ENCODE results near the gene CCDC80.

CCDC80 gene, protein sequence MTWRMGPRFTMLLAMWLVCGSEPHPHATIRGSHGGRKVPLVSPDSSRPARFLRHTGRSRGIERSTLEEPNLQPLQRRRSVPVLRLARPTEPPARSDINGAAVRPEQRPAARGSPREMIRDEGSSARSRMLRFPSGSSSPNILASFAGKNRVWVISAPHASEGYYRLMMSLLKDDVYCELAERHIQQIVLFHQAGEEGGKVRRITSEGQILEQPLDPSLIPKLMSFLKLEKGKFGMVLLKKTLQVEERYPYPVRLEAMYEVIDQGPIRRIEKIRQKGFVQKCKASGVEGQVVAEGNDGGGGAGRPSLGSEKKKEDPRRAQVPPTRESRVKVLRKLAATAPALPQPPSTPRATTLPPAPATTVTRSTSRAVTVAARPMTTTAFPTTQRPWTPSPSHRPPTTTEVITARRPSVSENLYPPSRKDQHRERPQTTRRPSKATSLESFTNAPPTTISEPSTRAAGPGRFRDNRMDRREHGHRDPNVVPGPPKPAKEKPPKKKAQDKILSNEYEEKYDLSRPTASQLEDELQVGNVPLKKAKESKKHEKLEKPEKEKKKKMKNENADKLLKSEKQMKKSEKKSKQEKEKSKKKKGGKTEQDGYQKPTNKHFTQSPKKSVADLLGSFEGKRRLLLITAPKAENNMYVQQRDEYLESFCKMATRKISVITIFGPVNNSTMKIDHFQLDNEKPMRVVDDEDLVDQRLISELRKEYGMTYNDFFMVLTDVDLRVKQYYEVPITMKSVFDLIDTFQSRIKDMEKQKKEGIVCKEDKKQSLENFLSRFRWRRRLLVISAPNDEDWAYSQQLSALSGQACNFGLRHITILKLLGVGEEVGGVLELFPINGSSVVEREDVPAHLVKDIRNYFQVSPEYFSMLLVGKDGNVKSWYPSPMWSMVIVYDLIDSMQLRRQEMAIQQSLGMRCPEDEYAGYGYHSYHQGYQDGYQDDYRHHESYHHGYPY

GRCh38 chr3:112640930-112641801 lies at the start of gene CCDC80:
Gene CCDC80, minus strand, starts transcription at chr3:112641143. Its CDS starts 1,238 bp downstream, at chr3:112639905.
- DNase-seq: peak; percentile 41

DNA sequence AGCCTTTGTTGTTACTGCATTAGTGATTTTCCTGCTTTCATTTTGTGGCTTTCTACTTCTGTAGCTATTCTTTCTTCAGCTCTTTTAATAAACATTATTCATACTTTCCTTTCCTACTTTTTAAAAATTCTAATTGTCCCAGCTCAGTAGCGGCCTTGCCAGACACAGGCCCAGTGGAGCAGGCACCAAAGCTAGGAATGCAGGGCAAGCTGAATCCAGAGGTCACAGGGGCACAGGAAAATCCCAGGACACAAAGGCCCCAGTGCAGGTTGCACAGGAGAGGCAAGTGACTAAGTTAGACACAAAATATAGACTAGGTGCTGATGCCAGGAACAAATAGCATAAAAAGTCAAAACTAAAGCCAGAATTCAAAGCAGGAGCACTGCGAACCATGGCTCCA lies 49.0 kb upstream of the CCDC80 start:
- DNase-seq: no peak

DNA sequence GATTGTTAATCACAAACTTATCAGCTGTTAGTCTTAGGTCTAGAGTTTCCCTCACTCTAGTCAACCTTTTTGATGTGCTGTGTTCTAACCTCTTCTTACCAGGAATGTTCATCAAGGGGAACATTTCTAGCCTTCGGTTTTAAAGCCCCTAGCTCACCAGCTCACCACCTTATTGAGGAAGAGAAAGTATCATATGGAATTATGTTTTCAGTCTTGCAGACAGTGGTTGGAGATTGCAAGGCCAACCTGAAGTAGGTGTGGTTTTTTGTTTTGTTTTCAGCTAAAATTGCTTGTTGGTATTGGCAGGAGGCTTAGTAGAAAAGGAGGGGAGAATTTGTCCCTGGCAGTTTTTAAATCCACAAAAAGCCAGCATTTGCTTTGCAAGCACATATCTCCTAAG lies 48.4 kb upstream of the CCDC80 start:
- DNase-seq: peak; percentile 36

- DNase-seq: no peak
Observed at GRCh38 chr3:112688819-112689218, 47.9 kb upstream of the CCDC80 start.

- DNase-seq: no peak
Observed at GRCh38 chr3:112688085-112688769, 47.3 kb upstream of the CCDC80 start.

DNA sequence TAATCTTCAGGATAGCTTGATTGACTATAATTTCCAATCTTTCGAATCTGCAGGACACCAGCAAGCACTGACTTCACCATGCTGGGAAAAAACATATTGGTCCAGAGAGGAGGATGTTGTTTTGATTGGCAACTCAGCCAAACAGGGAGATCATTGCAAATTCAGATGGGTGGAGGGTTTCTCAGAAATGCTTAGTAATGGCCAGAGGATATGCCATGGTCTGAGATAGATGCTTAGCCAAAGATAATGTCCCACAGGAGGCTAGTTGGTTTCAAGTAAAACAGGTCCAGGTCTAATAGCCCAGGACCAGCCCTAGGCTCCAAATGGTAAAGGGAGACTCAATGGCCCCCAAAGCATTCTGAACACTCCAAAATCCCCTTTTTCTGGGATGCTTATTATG lies 46.7 kb upstream of the CCDC80 start:
- no peak for DNase-seq

- no peak for DNase-seq
Observed at GRCh38 chr3:112687211-112687610, 46.3 kb upstream of the CCDC80 start.

DNA sequence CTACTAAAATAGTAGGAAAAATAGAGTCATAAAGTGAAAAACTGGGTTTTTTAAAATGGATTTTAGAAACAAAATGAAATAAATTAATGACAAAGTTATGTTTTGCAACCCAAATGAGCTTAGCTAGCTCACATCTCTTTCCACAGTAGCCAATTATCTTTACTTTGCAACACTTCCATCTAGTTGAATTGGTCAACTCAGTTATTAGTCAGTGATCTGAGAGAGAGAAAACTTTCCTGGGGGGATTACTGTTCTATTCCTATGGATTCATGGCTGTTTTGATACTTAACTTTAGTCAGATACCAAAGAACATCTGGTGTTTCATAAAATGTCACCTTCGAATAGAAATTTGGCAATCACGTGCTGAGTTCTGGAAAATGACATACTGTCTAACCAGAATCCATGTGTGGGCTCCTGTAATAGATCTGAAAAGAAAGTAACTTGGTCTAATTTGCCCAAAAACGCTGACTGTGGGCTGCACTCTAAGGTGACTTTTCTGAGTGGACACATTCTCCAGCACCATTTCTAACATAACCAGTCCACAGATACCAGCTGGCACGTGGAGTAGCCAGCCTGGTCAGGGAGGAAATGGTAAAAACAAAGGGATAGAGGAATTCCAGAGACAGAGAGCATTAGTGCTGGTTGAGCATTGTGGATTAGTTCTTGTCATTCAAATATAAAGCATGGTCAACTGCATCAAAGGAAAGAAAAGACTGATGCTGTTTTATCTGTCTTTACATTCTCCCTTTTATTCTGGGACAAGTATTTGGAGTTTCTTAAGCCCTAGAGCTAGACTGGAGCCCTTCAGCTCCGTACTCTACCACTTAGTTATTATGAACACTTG lies 45.2 kb upstream of the CCDC80 start:
- DNase-seq: no peak

GRCh38 chr3:112685420-112685819 lies 44.5 kb upstream of the CCDC80 start:
- no peak for DNase-seq

- DNase-seq: no peak
Observed at GRCh38 chr3:112682361-112682760, 41.4 kb upstream of the CCDC80 start.

- DNase-seq: peak; percentile 27
Observed at GRCh38 chr3:112681822-112682325, 40.9 kb upstream of the CCDC80 start.

DNA sequence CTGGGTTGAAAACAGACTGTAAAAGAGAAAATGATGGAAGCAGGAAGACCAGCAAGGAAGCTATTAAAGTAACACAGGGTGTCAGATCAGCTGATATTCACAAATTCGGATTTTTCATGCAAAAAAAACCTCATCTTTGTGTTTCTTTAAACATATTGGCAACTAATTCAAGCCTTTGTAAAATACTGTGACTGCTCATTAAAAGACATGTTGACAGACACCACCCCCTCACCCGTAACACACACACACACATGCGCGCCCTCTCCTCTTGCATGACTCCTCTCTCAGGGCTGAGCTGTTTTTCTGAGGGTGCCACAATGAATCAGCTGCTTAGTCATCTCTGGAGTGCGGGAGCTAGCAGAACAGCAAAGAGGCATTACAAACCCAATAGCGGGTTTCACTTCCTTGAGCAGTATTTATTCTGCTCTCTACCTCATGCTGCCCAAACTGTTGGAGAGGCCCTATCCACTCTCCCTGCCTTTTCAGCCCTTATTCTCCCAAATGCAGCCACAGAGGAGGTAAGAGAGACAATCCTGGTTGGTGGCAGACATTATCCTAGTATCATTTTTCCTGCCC lies 35.8 kb upstream of the CCDC80 start:
- DNase-seq: peak; percentile 99

DNA sequence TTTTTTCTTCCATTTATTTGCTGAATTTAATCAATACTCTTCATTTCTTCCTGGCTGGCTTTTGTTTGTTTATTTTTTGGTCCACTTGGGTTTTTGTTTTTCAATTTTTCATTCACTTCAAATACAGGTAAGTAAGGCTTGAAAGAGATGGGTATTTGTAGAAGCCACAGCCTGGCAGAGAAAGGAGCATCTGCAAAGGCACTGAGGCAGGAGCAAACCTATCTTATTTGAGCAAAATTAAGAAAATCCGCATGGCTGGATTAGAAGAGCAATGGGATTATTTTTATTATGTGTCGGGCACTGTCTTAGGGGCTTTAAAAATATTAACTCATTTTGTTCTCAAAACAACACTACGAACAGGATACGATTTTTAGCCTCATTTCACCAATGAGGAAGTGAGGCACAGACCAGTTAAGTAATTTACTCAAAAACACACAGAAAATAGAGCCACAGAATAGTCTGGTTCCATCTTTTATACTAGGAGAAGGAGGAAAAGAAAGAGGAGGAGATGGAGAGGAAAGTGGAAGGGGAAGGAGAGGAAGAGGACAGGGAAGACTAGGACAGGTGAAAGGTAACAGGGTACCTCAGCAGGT lies 35.1 kb upstream of the CCDC80 start:
- DNase-seq: peak; percentile 57

GRCh38 chr3:112675349-112675748 lies 34.4 kb upstream of the CCDC80 start:
- no peak for DNase-seq

GRCh38 chr3:112672716-112673541 lies 32.0 kb upstream of the CCDC80 start:
- DNase-seq: peak; percentile 11

DNA sequence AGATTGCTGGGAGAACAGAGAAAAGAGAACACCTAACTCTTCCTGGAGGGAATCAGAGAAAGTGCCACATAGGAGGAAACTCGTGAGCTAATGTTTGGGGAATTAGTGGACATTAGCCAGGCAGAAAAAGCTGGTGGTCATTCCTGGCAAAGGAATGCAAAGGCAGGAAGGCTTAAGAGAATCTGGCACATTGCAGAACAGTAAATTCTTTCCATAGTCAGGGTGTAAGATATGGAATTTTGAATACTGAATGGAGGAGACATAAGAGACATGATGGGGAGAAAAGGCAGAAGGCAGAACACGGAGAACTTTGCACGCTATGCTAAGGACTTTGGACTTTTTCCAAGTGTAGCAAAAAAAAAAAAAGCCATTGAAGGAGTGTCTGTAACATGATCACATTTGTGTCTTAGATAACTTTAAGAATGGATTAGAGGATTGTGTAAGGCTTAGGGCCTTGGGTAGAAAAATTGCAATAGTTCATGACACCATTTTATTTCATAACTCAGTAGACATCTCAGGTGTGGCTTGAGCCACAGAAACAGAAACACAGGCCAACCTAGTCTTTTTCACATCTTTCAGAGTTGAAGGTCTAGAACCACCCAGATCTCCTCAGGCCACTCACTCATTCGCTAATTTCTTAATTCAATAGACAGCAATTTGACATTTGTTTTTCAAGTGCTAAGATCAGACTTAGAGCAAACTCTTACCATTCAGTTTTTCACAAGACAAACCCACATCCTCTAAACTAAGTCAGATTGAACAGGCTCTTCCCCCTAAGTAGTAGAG lies 31.2 kb upstream of the CCDC80 start:
- peak; percentile 54 for DNase-seq

DNA sequence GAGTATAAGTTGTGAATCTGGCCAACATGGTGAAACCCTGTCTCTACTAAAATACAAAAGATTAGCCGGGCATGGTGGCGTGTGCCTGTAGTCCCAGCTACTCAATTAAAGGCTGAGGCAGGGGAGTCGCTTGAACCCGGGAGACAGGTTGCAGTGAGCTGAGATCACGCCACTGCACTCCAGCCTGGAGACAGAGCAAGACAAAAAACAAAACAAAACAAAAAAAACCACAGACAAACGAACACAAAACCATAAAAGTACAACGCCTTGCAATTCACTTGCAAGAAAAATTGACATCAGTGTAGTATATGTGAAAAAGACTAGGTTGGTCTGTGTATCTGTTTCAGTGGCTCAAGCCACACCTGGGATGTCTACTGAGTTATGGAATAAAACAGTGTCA lies 29.9 kb upstream of the CCDC80 start:
- DNase-seq: no peak

DNA sequence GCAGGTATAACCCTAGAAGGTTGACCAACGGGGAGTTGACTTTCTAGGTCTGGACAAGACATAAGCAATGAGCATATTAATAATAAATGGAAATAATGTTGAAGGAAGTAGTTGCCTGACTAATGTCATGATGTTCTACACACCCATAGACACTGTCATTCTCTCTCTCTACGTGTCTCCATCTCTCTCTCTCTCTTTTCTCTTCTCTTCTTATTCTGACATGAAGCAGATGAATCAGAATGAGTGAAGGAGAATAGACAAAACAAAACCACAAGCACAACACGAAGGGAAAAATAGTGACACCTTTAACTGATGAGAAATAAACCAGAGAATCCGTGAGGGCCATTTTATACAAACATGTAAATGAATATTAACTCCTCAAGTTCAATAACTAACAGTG lies 26.7 kb upstream of the CCDC80 start:
- DNase-seq: no peak

All from MV-4-11 (cell line).